GM12892 (cell line): ENCODE data around the gene GNAQ.

Experiments
- DNase-seq: peaks from one replicate; pipeline ENCODE4 v3.0.0; 2011; ENCODE audit not compliant: insufficient read length
- FAIRE-seq: peaks from 2 replicates; lab custom pipeline; 2011; peaks lifted over from hg19 to GRCh38; lab: Jason Lieb, UNC
- POLR2A ChIP-seq: IDR thresholded peaks from 2 replicates; pipeline ENCODE4 v1.6.1; 2011; ENCODE audit warnings: low read depth, low read length, control low read depth
- POLR2AphosphoS5 ChIP-seq: IDR thresholded peaks from 2 replicates; pipeline ENCODE4 v1.6.1; 2011; ENCODE audit warnings: low read depth, low read length, control low read depth
- TAF1 ChIP-seq: IDR thresholded peaks from 2 replicates; pipeline ENCODE4 v1.6.1; 2011; ENCODE audit warnings: low read depth, mild to moderate bottlenecking, control low read depth, low read length, borderline replicate concordance

The GNAQ gene

GRCh38 chr9:78013934-78014333, 17.7 kb downstream of the GNAQ start:
- TF ChIP-seq POLR2AphosphoS5 (no peak), POLR2A (no peak), TAF1 (no peak)
- FAIRE-seq = no peak
- no peak for DNase-seq

DNA sequence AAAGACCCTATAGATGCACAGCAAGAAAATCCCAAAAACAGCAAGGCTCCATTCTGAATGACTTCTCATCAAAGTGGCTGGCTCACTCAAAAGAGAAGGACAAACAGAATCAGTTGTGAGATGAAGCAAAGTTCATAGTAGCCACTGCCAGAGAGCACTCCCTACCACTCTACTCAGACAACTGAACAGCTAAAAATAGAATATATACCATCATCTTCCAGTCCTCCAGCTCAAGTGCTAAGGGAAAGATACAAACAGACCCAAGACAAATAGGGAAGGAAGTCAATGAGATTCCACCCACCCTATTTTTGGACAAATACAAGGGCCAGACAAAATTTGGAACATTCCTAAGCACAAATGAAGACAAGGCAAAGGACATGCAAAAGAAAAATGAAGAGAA, 20.6 kb downstream of the GNAQ start:
- TF ChIP-seq POLR2AphosphoS5 = no peak
- no peak for TF ChIP-seq POLR2A
- no peak for TF ChIP-seq TAF1
- DNase-seq (no peak), FAIRE-seq (no peak)

DNA sequence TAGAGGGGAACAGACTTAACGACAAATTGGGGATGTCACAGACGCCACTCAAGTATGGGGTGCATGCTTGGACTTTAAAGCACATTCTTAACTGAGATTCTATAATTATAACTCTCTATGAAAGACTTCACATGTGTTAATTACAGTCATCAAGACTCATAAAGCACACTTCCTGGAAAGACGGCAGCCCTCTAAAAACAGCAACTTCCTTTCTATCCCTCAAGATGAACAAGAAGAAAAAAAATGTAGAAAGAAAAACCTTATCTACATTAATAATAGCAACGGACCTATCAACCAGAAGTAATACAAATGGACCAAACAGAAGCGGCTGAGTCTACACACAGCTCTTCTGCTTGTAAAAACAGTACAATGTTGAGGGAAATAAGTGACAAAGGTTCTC, 21.2 kb downstream of the GNAQ start:
- FAIRE-seq (no peak), DNase-seq (no peak)
- TF ChIP-seq POLR2A (no peak), TAF1 (no peak), POLR2AphosphoS5 (no peak)

GRCh38 chr9:78009186-78009585, 22.4 kb downstream of the GNAQ start:
- no peak for FAIRE-seq
- TF ChIP-seq POLR2A (no peak), POLR2AphosphoS5 (no peak), TAF1 (no peak)
- no peak for DNase-seq

- no peak for FAIRE-seq
These were observed 24.9 kb downstream of the GNAQ start for GRCh38 chr9:78006734-78007133.

GRCh38 chr9:78005231-78006002, 26.2 kb downstream of the GNAQ start:
- FAIRE-seq (no peak), DNase-seq (no peak)
- TF ChIP-seq POLR2AphosphoS5 (no peak), TAF1 (no peak), POLR2A (no peak)

More at GRCh38 chr9:78006734-78007133, 24.9 kb downstream of the GNAQ start:
- DNase-seq = no peak
- TF ChIP-seq POLR2A (no peak), POLR2AphosphoS5 (no peak), TAF1 (no peak)

DNA sequence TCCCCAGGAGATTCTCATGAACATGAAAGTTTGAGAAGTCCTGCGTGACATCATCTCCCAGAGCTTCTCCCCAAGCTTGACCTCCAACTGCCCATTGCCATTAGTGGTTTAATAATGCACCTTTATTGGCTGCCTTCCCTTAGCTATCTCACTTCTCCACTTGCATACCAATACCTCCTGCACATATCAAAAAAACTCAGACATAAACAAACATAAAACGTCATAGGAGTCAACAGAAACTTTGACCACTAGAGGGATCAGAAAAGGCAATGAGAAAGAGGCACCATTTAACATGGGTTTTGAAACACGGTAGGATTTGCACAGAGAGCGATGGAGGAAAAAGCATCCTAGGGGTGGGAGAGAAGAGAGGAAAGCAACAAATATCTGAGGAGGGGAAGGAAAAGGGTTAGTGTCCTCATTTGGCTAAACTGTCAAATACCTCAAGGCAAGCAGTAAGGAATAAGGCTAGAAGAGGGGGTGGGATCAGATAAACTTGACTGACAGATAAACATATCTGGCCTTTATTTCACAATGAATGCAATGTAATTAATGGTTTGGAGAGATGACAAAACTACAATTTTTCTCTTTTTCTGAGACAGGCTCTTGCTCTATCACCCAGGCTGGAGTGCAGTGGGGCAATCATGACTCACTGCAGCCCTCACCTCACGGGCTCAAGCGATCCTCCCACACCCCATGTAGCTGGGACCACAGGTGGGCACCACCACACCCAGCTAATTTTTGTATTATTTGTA, 27.0 kb downstream of the GNAQ start:
- no peak for DNase-seq
- TF ChIP-seq POLR2AphosphoS5 (no peak), TAF1 (no peak)
- no peak for FAIRE-seq

DNA sequence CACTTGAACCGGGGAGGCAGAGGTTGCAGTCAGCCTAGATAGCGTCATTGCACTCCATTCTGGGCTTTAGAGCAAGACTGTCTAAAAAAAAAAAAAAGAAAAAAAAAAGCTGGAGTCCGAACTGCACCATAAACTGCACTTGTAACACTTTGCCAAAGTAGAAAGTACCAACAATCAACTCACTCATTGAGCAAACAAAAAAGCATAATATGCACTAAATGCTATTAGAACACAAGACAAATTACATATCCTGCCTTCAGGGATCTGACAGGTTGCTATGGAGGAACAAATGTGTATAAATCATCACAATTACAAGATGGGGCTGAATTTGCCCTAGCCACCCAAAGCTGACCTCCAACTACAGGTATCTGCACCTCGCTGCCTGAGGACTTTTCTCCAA, 27.9 kb downstream of the GNAQ start:
- TF ChIP-seq POLR2AphosphoS5 (no peak), POLR2A (no peak), TAF1 (no peak)
- no peak for DNase-seq

GRCh38 chr9:78001946-78002731, 29.5 kb downstream of the GNAQ start:
- FAIRE-seq = no peak
- DNase-seq = no peak
- TF ChIP-seq POLR2A = no peak
- TF ChIP-seq TAF1 = no peak
- no peak for TF ChIP-seq POLR2AphosphoS5

More for the DNA sequence above, 27.9 kb downstream of the GNAQ start:
- no peak for FAIRE-seq

- no peak for FAIRE-seq
- TF ChIP-seq POLR2AphosphoS5 (no peak), TAF1 (no peak), POLR2A (no peak)
- no peak for DNase-seq
These were observed 31.4 kb downstream of the GNAQ start for GRCh38 chr9:78000221-78000620.

GRCh38 chr9:77999231-77999631, 32.4 kb downstream of the GNAQ start:
- FAIRE-seq (no peak), DNase-seq (no peak)
- TF ChIP-seq POLR2AphosphoS5 (no peak), POLR2A (no peak), TAF1 (no peak)
